Activated effector memory CD4-positive, alpha-beta T cell treated with anti-CD3 and anti-CD28 coated beads, Interleukin-2, amount 50 U/mL, for 16 hours (primary cell): Measurements from ENCODE around the gene WDR26.
"Not testable (repeated sequence)": the region's sequence is repeated elsewhere in the genome, so short reads cannot be mapped to it uniquely, and the experiment has no call there.

Experiments
- DNase-seq: peaks from one replicate; pipeline ENCODE4 v3.0.0-alpha.2; 2020

Gene WDR26

DNA sequence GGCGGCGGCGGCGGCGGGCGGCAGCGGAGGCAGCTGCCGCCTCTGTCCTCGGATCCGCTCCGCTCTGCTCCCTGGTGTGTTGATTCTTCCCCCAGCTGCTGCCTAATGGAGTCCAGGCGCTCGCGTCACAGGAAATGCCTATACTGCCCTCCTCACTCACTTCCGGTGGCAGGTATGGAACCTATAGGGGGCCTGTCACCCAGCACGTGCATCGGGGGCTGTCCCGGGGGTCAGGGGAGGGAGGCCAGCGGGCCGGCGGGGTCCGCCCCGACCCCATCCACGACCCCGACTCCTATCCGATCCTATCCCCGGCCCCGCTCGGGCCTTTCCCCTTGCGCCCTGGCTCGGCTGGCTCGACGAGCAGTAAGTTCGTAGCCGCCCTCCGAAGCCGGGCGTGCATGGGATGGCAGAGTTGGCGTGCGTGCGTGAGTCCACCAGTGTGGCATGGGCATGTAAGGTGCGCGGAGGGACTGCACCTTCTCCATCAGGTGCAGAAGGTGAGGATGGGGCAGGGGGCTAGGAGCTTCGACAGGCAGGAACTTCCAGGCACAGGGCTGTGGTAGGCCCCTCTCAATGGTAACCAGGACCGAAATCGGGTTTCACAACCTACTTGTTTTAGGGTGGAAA, at the start of gene WDR26:
Gene WDR26, minus strand, starts transcription at position 107 of the 627 bp plus-strand sequence.
- DNase-seq = peak; percentile 93

GRCh38 chr1:224483206-224483605, 48.6 kb upstream of the WDR26 start:
- not testable (repeated sequence) for DNase-seq

DNA sequence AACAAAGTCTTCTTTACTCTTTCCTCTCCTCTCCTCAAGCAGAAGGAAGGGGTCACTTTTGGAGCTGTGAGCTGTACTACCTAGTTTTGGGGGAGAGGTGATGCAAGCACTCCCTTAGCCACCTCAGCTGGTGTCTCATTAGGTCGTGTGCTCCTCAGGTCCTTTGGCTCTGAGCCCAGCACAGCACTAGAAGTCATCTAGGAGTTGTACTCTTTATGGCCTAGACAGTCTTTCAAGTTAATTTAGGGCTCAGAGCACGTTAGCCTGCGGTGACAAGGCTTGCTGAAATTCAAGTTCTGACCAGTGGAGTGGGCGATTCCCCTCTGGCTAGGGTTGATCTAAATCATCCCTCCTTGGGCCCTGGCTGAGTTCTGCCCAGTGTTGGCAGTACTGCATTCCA, 48.0 kb upstream of the WDR26 start:
- DNase-seq = no peak

DNA sequence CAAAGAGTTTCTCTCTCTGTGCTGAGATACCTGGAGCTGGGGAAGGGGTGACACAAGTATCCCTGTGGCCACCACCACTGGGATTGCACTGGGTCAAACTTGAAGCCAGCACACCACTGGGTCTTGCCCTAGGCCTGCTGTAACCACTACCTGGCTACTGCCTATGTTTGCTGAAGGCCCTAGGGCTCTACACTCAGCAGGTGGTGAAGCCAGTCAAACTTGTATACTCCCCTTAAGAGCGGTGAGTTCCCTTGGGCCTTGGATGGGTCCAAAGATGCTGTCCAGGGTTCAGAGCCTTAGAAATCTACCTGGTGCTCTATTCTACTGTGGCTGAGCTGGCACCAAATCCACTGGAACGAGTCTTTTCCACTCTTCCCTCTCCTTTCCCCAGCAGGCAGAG, 47.0 kb upstream of the WDR26 start:
- DNase-seq = no peak

DNA sequence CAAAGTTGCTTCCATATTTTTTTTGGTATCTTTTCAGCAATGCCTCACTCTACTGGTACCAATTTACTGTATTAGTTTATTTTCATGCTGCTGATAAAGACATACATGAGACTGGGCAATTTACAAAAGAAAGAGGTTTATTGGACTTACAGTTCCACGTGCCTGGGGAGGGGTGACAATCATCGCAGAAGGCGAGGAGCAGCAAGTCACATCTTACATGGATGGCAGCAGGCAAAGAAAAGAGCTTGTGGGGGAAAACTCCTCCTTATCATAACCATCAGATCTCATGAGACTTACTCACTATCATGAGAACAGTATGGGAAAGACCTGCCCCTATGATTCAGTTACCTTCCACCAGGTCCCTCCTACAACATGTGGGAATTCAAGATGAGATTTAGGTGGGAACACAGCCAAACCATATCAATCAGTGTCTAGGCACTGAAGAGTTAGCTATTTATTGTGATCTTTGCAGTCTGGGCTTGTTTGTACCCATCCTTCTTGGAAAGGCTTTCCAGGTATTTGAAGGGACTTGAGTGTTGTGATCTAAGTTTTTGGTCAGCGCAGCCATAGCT, 46.4 kb upstream of the WDR26 start:
- DNase-seq = not testable (repeated sequence)

DNA sequence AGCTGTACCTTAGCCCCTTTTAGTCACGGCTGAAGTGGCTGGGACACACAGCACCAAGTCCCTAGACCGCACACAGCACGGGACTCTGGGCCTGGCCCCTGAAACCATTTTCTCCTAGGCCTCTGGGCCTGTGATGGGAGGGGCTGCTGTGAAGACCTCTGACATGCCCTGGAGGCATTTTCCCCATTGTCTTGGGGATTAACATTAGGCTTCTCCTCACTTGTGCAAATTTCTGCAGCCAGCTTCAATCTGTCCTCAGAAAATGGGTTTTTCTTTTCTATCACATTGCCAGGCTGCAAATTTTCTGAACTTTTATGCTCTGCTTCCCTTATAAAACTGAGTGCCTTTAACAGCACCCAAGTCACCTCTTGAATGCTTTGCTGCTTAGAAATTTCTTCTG, 45.6 kb upstream of the WDR26 start:
- DNase-seq = not testable (repeated sequence)

GRCh38 chr1:224472806-224473205, 38.2 kb upstream of the WDR26 start:
- DNase-seq = no peak

DNA sequence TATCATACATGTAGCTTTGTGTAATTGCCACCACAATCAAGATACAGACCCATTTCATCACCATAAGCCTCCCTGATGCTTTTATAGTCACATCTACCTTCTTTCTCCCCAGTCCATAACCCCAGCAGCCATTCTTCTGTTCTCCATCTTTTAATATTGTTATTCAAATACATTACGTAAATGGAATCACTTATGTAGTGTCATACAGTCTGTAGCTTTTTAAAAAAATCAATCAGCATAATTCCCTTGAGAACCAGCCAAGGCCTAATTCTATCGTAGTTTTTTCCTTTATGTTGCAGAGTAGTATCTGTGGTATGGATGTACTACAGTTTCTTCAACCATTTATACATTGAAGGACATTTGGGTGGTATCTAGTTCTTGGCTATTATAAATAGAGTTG, 31.6 kb upstream of the WDR26 start:
- no peak for DNase-seq

GRCh38 chr1:224459966-224460365, 25.4 kb upstream of the WDR26 start:
- no peak for DNase-seq

DNA sequence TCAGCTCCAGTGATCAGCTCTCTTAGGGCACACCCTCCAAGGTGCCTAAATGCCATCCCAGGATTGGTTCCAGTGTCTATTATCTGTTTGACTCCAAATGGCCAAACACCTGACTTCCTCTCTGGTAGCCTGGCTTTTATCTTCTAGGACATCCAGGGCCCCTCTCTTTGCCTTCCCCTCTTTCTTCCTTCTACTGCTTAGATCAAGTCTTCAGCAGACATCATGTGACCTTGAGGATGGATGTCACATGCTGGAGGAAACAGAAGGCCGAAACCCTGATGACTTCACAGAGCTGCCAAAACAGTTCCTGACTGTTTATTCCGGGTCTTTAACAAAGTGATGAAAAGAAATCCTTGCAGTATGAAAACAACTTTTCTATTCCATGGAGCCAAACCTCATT, 24.4 kb upstream of the WDR26 start:
- DNase-seq = no peak

DNA sequence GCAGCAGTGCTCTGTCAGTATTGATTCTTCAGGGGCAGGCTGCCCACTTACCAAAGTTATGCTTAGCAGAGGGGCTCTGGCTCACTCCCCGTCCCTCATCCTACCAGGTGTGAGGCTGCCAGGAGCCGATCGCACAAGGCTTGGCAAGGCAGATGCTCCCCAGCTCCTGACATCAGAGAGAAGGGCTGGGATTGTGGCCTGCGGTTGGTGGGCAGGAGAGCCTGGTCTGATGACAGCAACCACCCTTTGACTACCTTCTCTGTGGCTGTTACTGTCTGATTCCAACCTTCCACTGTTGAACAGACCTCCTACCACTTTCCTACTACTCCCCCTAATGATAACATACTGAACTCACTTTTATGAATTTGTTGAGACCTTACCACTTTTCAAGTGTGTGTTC, 23.7 kb upstream of the WDR26 start:
- no peak for DNase-seq

DNA sequence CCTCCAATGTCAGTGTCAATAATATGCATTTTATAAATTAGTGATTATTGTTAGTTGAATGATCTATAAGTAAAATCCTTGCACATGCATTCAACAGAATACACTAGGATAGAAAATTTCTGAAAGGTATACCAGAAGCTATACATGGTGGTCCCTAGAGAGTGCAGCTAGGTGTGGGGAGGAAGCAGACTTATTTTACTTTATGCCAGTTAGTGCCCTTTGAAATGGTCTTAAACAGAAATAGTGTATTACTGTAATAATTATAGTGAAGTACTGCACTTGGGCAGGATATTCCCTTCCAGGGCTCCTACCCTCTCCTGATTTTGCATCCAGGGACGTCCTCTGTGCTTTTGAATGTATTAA, 23.2 kb upstream of the WDR26 start:
- DNase-seq = no peak

DNA sequence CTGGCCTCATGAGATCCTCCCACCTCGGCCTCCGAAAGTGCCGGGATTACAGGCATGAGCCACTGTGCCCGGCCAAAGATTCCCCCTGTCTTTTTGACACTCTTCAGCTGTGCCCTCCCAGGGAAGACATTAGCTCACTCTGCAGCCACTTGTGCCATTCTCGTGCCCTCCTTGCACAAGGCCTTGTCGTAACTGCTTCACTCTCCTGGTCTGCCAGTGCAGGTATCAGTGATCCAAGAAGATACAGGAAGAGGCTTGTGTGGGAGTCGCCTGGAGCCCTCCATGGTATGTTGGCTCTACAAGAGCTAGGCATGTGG, 22.0 kb upstream of the WDR26 start:
- DNase-seq = no peak

GRCh38 chr1:224454402-224455055, 19.9 kb upstream of the WDR26 start:
- DNase-seq = no peak

DNA sequence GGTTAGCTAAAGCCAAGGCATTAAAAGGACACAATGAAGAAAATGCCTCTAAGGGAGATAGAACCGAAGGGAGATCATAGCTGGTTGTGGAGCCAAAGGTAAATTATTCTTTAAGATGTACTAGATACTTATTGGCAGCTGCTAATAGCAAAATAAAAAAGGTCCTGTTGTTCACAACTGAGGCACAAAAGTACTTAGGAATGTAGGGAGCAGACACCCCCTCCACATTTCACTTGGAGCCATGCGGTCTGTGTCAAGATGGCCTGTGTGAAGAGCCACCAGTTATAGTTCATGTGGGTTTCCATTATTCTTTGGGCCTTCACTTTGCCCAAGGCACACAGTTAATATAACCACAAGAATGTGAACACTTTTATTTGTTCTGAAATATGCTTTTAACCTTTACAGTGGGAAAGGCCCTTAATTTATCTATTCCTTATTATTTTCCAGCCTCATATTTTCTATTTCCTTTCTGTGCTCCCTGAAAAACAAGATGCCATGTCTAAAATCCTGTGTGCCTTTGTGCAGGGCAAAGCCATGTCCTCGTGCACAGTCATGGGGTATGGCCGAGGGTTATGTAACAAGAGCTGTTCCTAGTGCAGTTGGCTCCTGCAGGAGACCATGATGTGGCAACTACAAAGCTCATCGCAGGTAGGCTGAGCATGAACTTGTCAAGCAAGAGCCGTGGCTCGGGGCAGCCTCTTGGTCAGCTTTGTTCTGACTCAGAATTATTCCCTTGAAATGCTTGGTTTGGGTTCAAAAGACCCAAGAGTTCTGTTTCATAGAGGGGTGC, 16.2 kb upstream of the WDR26 start:
- no peak for DNase-seq

- no peak for DNase-seq
Observed at GRCh38 chr1:224450159-224450558, 15.6 kb upstream of the WDR26 start.

GRCh38 chr1:224448453-224449017, 13.9 kb upstream of the WDR26 start:
- DNase-seq = no peak

- no peak for DNase-seq
Observed at GRCh38 chr1:224447971-224448370, 13.4 kb upstream of the WDR26 start.

DNA sequence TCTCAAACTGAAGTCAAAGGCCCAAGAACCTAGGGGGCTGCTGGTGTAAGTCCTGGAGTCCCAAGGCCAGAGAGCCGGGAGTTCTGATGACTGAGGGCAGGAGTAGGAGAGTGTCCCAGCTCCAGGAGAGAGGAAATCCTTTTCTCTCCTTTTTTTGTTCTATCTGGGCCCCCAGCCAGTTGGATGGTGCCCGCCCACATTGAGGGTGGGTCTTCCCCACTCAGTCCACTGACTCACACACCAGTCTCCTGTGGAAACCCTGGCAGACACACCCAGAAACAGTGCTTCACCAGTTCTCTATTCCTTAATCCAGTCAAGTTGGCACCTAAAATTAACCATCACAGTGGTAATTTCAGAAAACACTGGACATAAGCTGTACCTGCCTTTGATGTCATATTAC, 12.7 kb upstream of the WDR26 start:
- DNase-seq = no peak

DNA sequence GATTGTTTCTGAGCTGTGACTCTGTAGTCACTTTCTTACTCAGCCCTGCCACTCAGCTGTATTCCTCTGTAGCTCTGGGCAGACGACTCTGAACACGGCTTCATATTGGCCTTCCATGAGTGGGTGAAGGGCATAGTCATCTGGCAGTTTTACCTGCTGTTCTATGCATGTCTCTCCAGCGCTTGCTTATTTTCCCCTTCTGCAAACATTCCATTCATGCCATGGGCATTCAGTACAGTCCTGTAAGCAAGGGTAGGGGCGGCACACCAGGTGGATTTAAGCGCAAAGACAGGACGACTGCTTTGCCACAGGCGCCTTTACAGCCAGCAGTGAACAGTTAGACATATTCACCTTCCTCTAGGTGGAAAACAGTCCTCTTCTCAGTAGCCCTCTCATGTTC, 4.4 kb upstream of the WDR26 start:
- no peak for DNase-seq

GRCh38 chr1:224435999-224436398, 1.4 kb upstream of the WDR26 start:
- no peak for DNase-seq

GRCh38 chr1:224435318-224435763, 744 bp upstream of the WDR26 start:
- no peak for DNase-seq
